Frontal cortex (tissue), 4 donors: ENCODE measurements around the gene PRPF18. TPM values are rescaled to one million over a fixed set of nuclear protein-coding genes. Genes with fewer than 3 reads are reported as not detected.
"Not testable (repeated sequence)": the region's sequence is repeated elsewhere in the genome, so short reads cannot be mapped to it uniquely, and the experiment has no call there.

Experiments
- DNase-seq, 2 donors: peaks; one replicate each; pipeline ENCODE4 v3.0.0; 2012; ENCODE audit warnings: low spot score in 2 of 2
- FAIRE-seq: peaks from 2 replicates; lab custom pipeline; 2012; peaks lifted over from hg19 to GRCh38; lab: Jason Lieb, UNC
- total RNA-seq: library from RNA; depleted of rRNA; stranded (reverse); fragments of >200 nt; gene quantifications from one replicate; pipeline ENCODE4 v1.2.3, GENCODE V29; 2014
- donor health status: control.
- donor health status: control.
- donor health status: control.

PRPF18 gene, protein sequence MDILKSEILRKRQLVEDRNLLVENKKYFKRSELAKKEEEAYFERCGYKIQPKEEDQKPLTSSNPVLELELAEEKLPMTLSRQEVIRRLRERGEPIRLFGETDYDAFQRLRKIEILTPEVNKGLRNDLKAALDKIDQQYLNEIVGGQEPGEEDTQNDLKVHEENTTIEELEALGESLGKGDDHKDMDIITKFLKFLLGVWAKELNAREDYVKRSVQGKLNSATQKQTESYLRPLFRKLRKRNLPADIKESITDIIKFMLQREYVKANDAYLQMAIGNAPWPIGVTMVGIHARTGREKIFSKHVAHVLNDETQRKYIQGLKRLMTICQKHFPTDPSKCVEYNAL
- total RNA-seq = 36.7 TPM

DNA sequence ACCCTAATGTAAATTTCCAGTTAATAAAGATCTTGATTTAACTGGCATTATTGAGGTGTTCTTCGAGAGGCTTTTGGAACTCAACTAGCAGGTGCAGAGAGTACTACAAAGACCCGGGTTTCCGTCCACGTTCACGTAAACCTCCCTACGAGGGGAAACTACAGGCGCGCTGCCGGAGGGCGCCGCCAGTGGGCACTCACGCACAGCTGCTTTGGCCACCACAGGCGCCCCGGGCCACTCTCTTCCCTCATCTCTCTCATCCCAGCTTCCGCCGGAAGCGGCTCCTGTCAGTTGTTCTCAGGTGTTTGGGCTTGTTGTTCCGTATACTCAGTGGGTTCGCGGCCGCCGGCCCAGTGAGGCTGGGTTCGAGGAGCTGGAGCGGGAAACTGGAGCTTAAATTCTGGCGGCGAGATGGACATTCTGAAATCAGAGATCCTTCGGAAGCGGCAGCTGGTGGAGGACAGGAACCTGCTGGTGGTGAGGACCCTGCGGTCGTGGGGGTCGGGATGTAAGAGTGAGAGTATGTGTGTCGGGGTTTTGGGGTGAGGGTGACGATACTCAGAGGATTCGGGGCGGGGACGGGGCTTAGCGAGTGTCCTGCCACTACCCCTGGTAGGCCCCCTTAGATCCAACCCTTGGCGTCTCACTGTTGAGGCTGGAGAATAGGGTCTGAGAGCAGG, at the start of gene PRPF18:
PRPF18 (plus strand) TSS at position 290 of the 680 bp plus-strand sequence; CDS start at position 412, 122 bp downstream.
- no peak for FAIRE-seq
- peak; percentile 73 to 93 for DNase-seq

DNA sequence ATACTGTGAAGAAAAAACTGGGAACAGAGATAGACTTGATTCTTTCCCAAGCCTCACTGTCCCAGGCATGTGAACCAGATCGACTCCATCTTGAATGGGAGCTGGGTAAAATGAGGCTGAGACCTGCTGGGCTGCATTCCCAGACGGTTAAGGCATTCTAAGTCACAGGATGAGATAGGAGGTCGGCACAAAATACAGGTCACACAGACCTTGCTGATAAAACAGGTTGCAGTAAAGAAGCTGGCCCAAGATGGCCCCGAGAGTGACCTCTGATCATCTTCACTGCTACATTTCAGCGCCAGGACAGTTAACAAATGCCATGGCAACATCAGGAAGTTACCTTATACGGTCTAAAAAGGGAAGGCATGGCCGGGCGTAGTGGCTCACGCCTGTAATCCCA, 48.8 kb upstream of the PRPF18 start:
- not testable (repeated sequence) for DNase-seq, FAIRE-seq

GRCh38 chr10:13542533-13542932, 44.2 kb upstream of the PRPF18 start:
- FAIRE-seq = no peak

GRCh38 chr10:13550802-13551201, 36.0 kb upstream of the PRPF18 start:
- DNase-seq (no peak), FAIRE-seq (no peak)

More at GRCh38 chr10:13542533-13542932, 44.2 kb upstream of the PRPF18 start:
- no peak for DNase-seq

DNA sequence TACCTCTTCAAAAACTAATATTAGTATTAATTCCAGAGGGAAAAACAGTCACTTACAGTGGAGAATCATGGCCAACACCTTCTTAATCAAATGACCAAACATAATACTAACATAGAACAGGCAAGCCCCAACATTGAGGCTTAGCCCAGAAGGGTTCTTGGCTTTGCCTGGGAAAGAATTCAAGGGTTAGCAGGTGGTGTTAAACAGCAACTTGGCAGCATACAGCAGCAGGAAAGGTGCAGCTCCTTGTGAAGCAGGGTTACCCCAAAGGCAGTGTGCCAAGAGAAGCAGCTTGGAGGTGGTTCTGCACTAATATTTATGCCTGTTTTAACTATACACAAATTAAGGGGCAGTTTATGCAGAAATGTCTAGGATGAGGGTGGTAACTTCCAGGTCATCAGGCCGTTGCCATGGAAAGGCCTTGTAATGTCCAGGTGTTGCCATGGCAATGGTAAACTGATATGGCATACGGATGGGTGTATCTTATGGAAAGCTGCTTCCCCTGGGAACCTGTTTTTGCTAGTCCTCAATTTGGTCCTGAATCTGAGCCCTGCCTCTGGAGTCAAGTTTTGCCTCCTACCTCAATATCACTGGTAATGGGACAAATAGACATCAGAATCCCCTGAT, 30.8 kb upstream of the PRPF18 start:
- no peak for FAIRE-seq
- DNase-seq = no peak

DNA sequence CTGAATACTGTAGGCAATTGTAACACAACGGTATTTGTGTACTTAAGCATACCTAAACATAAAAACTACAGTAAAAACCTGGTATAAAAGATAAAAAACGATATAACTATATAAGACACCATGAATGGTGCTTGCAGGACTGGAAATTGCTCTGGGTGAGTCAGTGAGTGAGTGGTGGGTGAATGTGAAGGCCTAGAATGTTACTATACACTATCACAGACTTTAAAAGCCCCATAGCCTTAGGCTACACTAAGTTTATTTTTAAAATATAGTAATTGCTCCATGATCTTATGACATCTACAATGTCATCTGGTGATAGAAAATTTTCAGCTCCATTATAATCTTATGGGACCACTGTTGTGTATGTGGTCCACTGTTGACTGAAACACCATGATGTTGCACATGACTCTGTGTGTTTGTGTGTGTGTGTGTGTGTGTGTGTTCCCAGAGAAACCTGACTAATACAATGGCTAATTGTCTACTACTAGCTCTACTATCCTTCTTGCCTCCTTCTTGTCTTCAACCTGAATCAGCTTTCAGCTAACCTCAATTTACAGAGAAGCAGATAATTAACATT, 27.6 kb upstream of the PRPF18 start:
- FAIRE-seq = no peak

GRCh38 chr10:13560597-13560996, 26.2 kb upstream of the PRPF18 start:
- FAIRE-seq (no peak), DNase-seq (no peak)

More for the DNA sequence above, 27.6 kb upstream of the PRPF18 start:
- no peak for DNase-seq

DNA sequence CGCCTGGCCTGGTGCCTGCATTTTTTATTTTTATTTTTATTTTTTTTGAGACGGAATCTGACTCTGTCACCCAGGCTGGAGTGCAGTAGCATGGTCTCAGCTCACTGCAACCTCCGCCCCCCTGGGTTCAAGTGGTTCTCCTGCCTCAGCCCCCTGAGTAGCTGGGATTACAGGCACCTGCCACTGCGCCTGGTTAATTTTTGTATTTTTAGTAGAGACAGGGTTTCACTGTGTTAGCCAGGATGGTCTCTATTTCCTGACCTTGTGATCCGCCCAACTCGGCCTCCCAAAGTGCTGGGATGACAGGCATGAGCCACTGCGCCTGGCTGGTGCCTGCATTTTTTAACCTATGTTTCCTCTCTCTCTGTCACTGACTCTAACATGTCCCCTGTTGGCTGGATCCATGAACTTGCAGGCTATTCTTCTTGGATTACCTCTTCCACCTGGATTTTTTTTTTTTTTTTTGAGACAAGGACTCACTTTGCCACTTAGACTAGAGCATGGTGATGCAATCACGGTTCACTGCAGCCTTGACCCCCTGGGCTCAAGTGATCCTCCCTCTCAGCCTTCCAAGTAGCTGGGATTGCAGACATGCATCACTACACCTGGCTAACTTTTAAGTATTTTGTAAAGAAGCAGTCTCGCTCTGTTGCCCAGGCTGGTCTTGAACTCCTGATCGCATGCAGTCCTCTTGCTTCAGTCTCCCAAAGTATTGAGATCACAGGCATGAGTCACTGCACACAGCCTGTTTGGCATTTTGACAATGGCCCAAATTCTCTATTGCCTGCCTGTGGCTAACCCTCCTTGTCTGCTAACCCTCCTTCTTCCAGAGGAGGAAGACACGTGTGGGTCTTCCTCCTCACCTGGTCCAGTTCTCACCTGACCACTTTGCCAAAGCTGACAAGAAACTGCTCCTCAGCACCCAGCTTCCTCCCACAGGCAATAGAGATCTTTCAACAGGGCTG, 23.0 kb upstream of the PRPF18 start:
- FAIRE-seq (no peak), DNase-seq (no peak)

- FAIRE-seq = no peak
- DNase-seq = no peak
Measured at GRCh38 chr10:13564576-13564975, 22.2 kb upstream of the PRPF18 start.

- DNase-seq = no peak
- no peak for FAIRE-seq
Measured at GRCh38 chr10:13567030-13567429, 19.7 kb upstream of the PRPF18 start.

DNA sequence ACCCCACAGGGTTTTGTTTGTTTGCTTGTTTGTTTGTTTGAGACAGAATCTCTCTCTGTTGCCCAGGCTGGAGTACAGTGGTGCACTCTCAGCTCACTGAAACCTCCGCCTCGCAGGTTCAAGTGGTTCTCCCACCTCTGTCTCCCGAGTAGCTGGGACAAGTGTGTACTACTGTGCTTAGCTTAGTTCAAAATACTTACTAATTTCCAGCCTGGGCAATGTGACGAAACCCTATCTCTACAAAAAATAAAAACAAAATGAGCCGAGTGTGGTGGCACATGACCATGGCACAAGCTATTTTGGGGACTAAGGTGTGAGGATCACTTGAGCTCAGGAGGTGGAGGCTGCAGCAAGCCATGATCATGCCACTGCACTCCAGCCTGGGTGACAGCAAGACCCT, 15.2 kb upstream of the PRPF18 start:
- FAIRE-seq (no peak), DNase-seq (no peak)

DNA sequence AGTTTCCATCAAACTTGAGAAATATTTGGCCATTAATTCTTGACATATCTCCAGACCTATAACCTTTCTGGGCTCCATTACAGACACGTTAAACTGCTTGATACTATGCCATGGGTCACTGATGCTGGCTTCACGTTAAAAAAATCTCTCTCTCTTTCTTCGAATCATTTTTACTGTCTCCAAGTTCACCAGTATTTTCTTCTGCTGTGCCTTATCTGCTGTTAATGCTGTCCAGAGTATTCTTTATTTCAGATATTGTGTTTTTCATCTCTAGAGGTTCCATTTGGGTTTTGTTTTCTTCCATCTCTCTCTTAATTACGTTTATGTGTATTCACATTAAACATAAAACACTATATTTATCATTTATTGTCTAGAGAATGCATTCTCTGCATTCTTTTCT, 12.8 kb upstream of the PRPF18 start:
- no peak for DNase-seq
- no peak for FAIRE-seq

DNA sequence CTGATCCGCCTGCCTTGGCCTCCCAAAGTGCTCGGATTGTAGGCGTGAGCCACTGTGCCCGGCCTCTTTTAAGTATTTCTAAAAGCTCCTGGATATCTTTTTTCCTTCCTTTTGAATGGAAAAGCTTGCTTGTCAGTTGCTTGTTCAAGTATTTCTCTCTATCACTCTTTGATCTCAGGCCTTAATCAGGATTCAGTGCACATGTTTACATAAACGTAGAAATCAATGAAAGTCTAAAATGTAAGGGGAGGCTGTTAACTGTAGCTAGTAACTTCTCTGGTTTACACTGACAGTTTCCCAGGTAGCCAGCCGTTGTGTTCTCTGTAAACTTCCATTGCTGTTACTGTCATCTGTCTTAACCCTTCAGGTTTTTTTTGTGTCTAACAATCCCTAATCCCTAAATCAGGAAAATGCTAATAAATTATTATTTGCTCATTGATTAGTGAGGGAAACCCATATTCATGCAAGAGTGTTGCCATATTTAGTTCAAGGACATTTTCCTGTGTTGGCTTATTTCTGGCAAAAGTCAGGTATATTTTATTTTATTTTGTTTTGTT, 1.5 kb upstream of the PRPF18 start:
- FAIRE-seq (no peak), DNase-seq (no peak)

- FAIRE-seq (no peak), DNase-seq (no peak)
Measured at GRCh38 chr10:13585943-13586342, 822 bp upstream of the PRPF18 start.

DNA sequence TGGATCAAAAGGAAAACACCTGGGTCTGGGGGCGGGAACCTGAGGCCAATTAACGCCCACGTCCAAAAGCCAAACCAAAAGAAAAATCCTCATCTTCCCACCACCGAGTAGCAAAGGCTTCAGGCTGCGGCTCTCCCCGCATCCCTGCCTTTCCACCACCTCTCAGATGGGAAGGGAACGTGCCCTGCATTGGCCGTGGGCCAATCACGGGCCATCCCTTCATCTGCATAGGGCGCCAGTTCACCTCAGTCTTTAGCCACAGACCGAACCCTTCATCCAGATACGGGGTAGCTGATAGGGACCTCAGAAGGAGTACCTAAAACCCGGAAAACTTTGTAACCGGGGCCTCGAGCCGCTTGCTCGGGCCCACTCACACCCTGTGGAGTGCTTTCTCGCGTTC, 626 bp downstream of the PRPF18 start:
- FAIRE-seq (no peak), DNase-seq (peak in 1 of 2 donors; percentile 22)

DNA sequence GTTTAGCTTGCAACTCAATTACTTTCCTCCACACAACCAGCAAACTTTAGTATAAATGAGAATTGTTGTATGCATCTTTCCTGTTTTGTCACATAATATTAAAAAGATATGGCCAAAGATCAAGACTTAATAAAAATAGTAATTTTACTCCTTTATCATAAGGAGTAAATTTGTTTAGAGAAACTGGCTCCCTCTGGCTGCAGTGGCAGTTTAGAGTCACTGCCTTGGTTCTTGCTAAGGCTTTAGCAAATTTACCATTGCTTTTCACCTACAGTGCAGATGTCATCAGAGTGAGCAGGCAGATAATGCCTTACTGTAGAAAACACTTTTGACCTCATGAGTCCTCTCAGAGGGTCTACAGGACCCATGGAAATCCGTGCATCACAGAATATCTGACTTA, 2.6 kb downstream of the PRPF18 start:
- FAIRE-seq (no peak), DNase-seq (no peak)

GRCh38 chr10:13590886-13591285, 4.1 kb downstream of the PRPF18 start:
- DNase-seq (no peak), FAIRE-seq (no peak)

DNA sequence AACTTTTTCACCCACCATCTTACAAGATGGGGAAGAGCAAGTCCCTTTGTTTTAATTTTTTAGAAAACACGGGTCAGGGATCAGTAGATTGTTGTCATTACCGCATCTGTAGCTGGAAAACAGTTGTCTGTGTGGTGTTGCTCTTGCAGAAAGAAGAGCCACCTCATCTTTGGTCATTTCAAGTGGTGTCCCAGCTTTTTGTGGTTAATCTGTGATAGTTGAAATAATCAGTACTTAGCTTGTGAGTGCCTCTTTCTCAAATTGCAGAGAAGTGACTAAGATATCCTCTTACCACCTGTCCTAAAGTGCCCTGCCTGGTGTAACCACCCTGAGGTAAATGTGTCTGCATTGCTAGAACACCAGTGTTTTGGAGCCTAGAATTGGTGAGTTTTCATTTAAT, 5.5 kb downstream of the PRPF18 start:
- no peak for FAIRE-seq
- DNase-seq = no peak

DNA sequence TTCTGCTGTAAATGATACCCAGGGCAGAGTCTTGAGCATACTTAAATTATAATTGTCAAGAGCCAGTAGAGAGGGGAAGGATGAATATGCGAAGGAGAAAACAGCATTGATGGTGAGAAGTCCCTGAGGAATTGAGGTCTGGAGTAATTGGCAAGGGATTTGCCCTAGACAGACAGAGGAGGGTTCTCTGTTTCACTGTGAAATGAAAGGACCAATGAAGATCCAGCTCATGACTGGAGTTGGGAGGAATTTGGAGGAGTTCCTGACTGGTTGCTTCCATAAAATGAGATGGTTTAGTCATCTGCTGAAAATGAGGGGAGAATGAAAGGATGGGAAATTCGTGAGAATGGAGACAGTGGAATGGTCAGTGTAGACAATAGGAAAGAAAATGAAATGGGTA, 6.8 kb downstream of the PRPF18 start:
- FAIRE-seq (no peak), DNase-seq (no peak)
